HepG2 (cell line): ENCODE results near the gene FUT6. TPM values are rescaled to one million over a fixed set of nuclear protein-coding genes. Genes with fewer than 3 reads are reported as not detected.
A peak's percentile ranks its signal among the peaks of the same experiment; 100 is the strongest.

Experiments
- KIAA2018 ChIP-seq: sonication (generic); formaldehyde crosslinking; IDR thresholded peaks from 2 replicates; pipeline ENCODE4 v1.5.0; 2020; ENCODE audit warnings: mild to moderate bottlenecking, missing genetic modification reagents, borderline replicate concordance
- POLR2G ChIP-seq: fragments of 200-400 bp; formaldehyde crosslinking; IDR thresholded peaks from 2 replicates; pipeline ENCODE4 v1.6.1; 2018; ENCODE audit warnings: mild to moderate bottlenecking, low read depth, low read length, moderate library complexity
- SATB2 ChIP-seq: sonication (generic); formaldehyde crosslinking; IDR thresholded peaks from 2 replicates; pipeline ENCODE4 v1.5.0; 2020; ENCODE audit warnings: missing genetic modification reagents
- ZNF20 ChIP-seq: sonication (generic); formaldehyde crosslinking; IDR thresholded peaks from 2 replicates; pipeline ENCODE4 v1.4.0; 2020; ENCODE audit warnings: mild to moderate bottlenecking, moderate library complexity, missing genetic modification reagents
- ZNF512B ChIP-seq: sonication (generic); formaldehyde crosslinking; IDR thresholded peaks from 2 replicates; pipeline ENCODE4 v1.5.1; 2020; ENCODE audit warnings: missing genetic modification reagents, mild to moderate bottlenecking, borderline replicate concordance
- polyA plus RNA-seq, 8 experiments: library from polyadenylated mRNA; depleted of rRNA in 3 of 8; stranded (reverse) in 7 of 8; unstranded in 1 of 8; fragments of >200 nt; fragmentation: Illumina TruSeq in 4 of 8; extraction: Trizol in 4 of 8; gene quantifications; 2 replicates each; pipeline versions ENCODE4 v1.2.1 to v1.2.3, GENCODE V29; 2011 to 2016; ENCODE audit warnings: low read depth in 4 of 8, missing spikeins in 1 of 8, mixed read lengths in 1 of 8; ENCODE audit not compliant: insufficient read depth in 1 of 8
- total RNA-seq, 5 experiments: library from RNA; depleted of rRNA; stranded (reverse); fragments of >200 nt; fragmentation: Illumina TruSeq; extraction: Trizol; gene quantifications; 2 replicates each; pipeline ENCODE4 v1.2.3, GENCODE V29; 2016; ENCODE audit warnings: low read depth in 1 of 5
- TF ChIP-seq, protein P1 (sequence below): IDR thresholded peaks from 2 replicates; pipeline ENCODE4 v1.6.1; 2016; ENCODE audit warnings: low read depth, missing genetic modification reagents, missing compliant biosample characterization
- TF ChIP-seq, protein P2 (sequence below): fragments of 450-650 bp; IDR thresholded peaks from 2 replicates; pipeline ENCODE4 v1.6.1; 2017; ENCODE audit warnings: mild to moderate bottlenecking

The FUT6 gene
- total and polyA plus RNA-seq, 2 of the 13 experiments (the other 11 are each of a cell fraction or from before 2014, with no cell fraction given): 8.2 to 27.7 TPM

DNA sequence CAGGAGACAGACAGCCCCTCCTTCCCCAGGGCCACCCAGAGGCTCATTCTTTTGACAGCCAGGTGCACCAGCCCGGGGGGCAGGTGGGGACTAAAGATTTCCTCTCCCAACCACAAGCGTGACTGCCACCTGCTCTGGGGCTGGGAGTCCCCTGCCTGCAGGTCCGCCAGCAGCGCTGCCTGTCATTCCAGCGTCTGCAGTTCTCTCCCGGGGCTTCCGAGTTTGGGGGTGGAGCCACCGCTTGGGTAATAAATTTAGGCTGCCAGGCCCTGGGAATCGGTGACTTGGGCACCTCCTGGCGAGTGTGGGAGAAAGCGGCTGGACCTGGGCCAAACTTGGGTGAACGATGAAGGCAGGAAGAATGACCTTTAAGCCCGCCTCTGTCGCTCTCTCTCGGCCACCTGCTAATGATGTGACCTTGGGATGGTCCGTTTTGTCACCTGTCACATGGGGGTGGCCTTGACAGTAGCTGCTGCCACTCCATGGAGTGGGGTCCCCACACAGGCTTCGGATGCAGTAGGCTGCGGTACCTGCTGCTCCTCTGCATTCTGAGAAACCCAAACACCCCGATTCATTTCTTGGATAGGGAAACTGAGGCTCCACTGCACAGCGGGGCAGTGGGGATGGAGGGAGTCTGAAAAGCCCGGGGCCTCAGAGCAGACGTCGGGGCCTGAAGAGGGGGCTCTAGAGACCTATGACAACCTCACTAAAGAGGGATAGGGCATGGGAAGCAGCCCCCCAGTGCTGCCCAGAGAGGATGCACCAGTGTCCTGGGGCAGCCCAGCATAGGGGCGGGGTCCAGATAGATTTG is 12.8 kb downstream of the FUT6 start (continued):
- TF ChIP-seq KIAA2018 (no peak), ZNF20 (CRISPR knock-in tag) (no peak), POLR2G (no peak), ZNF512B (CRISPR knock-in tag) (no peak), SATB2 (CRISPR knock-in tag) (no peak)
- TF ChIP-seq, protein P1, sequence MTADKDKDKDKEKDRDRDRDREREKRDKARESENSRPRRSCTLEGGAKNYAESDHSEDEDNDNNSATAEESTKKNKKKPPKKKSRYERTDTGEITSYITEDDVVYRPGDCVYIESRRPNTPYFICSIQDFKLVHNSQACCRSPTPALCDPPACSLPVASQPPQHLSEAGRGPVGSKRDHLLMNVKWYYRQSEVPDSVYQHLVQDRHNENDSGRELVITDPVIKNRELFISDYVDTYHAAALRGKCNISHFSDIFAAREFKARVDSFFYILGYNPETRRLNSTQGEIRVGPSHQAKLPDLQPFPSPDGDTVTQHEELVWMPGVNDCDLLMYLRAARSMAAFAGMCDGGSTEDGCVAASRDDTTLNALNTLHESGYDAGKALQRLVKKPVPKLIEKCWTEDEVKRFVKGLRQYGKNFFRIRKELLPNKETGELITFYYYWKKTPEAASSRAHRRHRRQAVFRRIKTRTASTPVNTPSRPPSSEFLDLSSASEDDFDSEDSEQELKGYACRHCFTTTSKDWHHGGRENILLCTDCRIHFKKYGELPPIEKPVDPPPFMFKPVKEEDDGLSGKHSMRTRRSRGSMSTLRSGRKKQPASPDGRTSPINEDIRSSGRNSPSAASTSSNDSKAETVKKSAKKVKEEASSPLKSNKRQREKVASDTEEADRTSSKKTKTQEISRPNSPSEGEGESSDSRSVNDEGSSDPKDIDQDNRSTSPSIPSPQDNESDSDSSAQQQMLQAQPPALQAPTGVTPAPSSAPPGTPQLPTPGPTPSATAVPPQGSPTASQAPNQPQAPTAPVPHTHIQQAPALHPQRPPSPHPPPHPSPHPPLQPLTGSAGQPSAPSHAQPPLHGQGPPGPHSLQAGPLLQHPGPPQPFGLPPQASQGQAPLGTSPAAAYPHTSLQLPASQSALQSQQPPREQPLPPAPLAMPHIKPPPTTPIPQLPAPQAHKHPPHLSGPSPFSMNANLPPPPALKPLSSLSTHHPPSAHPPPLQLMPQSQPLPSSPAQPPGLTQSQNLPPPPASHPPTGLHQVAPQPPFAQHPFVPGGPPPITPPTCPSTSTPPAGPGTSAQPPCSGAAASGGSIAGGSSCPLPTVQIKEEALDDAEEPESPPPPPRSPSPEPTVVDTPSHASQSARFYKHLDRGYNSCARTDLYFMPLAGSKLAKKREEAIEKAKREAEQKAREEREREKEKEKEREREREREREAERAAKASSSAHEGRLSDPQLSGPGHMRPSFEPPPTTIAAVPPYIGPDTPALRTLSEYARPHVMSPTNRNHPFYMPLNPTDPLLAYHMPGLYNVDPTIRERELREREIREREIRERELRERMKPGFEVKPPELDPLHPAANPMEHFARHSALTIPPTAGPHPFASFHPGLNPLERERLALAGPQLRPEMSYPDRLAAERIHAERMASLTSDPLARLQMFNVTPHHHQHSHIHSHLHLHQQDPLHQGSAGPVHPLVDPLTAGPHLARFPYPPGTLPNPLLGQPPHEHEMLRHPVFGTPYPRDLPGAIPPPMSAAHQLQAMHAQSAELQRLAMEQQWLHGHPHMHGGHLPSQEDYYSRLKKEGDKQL (CRISPR knock-in tag): peak; percentile 38; the same call in 1 of the 2 replicates
- TF ChIP-seq, protein P2, sequence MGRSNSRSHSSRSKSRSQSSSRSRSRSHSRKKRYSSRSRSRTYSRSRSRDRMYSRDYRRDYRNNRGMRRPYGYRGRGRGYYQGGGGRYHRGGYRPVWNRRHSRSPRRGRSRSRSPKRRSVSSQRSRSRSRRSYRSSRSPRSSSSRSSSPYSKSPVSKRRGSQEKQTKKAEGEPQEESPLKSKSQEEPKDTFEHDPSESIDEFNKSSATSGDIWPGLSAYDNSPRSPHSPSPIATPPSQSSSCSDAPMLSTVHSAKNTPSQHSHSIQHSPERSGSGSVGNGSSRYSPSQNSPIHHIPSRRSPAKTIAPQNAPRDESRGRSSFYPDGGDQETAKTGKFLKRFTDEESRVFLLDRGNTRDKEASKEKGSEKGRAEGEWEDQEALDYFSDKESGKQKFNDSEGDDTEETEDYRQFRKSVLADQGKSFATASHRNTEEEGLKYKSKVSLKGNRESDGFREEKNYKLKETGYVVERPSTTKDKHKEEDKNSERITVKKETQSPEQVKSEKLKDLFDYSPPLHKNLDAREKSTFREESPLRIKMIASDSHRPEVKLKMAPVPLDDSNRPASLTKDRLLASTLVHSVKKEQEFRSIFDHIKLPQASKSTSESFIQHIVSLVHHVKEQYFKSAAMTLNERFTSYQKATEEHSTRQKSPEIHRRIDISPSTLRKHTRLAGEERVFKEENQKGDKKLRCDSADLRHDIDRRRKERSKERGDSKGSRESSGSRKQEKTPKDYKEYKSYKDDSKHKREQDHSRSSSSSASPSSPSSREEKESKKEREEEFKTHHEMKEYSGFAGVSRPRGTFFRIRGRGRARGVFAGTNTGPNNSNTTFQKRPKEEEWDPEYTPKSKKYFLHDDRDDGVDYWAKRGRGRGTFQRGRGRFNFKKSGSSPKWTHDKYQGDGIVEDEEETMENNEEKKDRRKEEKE: no peak
